CD4-positive, CD25-positive, alpha-beta regulatory T cell (primary cell): ENCODE results near the gene LINC01488. TPM values are rescaled to one million over a fixed set of nuclear protein-coding genes. Genes with fewer than 3 reads are reported as not detected.

ENCODE experiments used
- ATAC-seq, 2 donors: fragments of 150-1000 bp; cut with Tn5 transposase; one replicate each; pipeline ENCODE4 v1.10.0; 2021; ENCODE audit warnings: low read depth in 2 of 2, moderate number of reproducible peaks in 2 of 2, moderate library complexity in 1 of 2
- DNase-seq, 3 donors: peaks; one replicate each; pipeline versions ENCODE4 v3.0.0 to v3.0.0-alpha.2; 2012 to 2022; ENCODE audit warnings: mixed read lengths in 1 of 3
- H3K27ac ChIP-seq: one replicate; pipeline ENCODE4 v1.7.0; 2013; ENCODE audit warnings: mild to moderate bottlenecking, low read length; ENCODE audit not compliant: insufficient read depth, poor library complexity, severe bottlenecking
- H3K27me3 ChIP-seq: one replicate; pipeline ENCODE4 v1.7.0; 2013; ENCODE audit warnings: low read length; ENCODE audit not compliant: control insufficient read depth, insufficient read depth
- H3K36me3 ChIP-seq: one replicate; pipeline ENCODE4 v1.7.0; 2013; ENCODE audit warnings: mild to moderate bottlenecking, low read length, moderate library complexity; ENCODE audit not compliant: control insufficient read depth, insufficient read depth
- H3K4me1 ChIP-seq: 2 replicates; pipeline ENCODE4 v1.7.0; 2013; ENCODE audit warnings: mild to moderate bottlenecking, low read length; ENCODE audit not compliant: insufficient read depth, control insufficient read depth, poor library complexity, severe bottlenecking
- H3K4me3 ChIP-seq: one replicate; pipeline ENCODE4 v1.7.0; 2013; ENCODE audit warnings: low read depth, mild to moderate bottlenecking, low read length, moderate library complexity
- H3K9me3 ChIP-seq, 2 experiments: 1 replicate in 1 of 2; 2 replicates in 1 of 2; pipeline ENCODE4 v1.7.0; 2013; ENCODE audit warnings: low read length in 2 of 2, mild to moderate bottlenecking in 1 of 2, moderate library complexity in 1 of 2; ENCODE audit not compliant: control insufficient read depth in 2 of 2
- H3K27ac Mint-ChIP-seq, 3 donors: one replicate each; pipeline ENCODE4 v1.8.0; 2020 to 2022; ENCODE audit warnings: mild to moderate bottlenecking in 3 of 3, mixed read lengths in 3 of 3, moderate library complexity in 2 of 3
- H3K27me3 Mint-ChIP-seq: one replicate; pipeline ENCODE4 v1.8.0; 2022; ENCODE audit warnings: mild to moderate bottlenecking, mixed read lengths
- H3K36me3 Mint-ChIP-seq: one replicate; pipeline ENCODE4 v1.8.0; 2020; ENCODE audit warnings: mixed read lengths
- H3K4me1 Mint-ChIP-seq, 4 donors: one replicate each; pipeline ENCODE4 v1.8.0; 2020 to 2022; ENCODE audit warnings: mixed read lengths in 4 of 4, mild to moderate bottlenecking in 1 of 4
- H3K4me3 Mint-ChIP-seq, 4 donors: one replicate each; pipeline ENCODE4 v1.8.0; 2020 to 2022; ENCODE audit warnings: mild to moderate bottlenecking in 4 of 4, mixed read lengths in 4 of 4, moderate library complexity in 3 of 4
- H3K9me3 Mint-ChIP-seq, 7 donors: one replicate each; pipeline ENCODE4 v1.8.0; 2020 to 2022; ENCODE audit warnings: mixed read lengths in 7 of 7, mild to moderate bottlenecking in 3 of 7, moderate library complexity in 2 of 7
- polyA plus RNA-seq, 4 donors: library from polyadenylated mRNA; unstranded; fragments of 300-500 nt; fragmentation: Illumina TruSeq; gene quantifications; one replicate each; pipeline ENCODE4 v1.2.3, GENCODE V29; 2021
- total RNA-seq: library from RNA; stranded (reverse); gene quantifications from one replicate; pipeline ENCODE4 v1.2.3, GENCODE V29; 2022

The LINC01488 gene
- total and polyA plus RNA-seq, 5 donors from 2014 or later: not detected

- no peak overlapping the region for H3K4me3 Mint-ChIP-seq
- ATAC-seq (no peak), DNase-seq (no peak)
- Histone ChIP-seq H3K4me3 (no peak overlapping the region), H3K4me1 (no peaks in the 10 kb centered on the region), H3K9me3 (no peaks in the 10 kb centered on the region), H3K27ac (no peak overlapping the region), H3K27me3 (no peaks in the 10 kb centered on the region), H3K36me3 (no peaks in the 10 kb centered on the region)
- no peaks in the 10 kb centered on the region for H3K4me1 Mint-ChIP-seq
- H3K27ac Mint-ChIP-seq: no peak overlapping the region
- H3K27me3 Mint-ChIP-seq: peaks cover 7% of the 10 kb centered on the region
- H3K36me3 Mint-ChIP-seq: no peaks in the 10 kb centered on the region
- H3K9me3 Mint-ChIP-seq: no peaks in the 10 kb centered on the region
Measured at GRCh38 chr11:69468911-69469885, 12.3 kb upstream of the LINC01488 start.

- H3K36me3 Mint-ChIP-seq: no peaks in the 10 kb centered on the region
- ATAC-seq: no peak
- H3K27me3 ChIP-seq: no peaks in the 10 kb centered on the region
- no peak overlapping the region for H3K27ac Mint-ChIP-seq
- no peaks in the 10 kb centered on the region for H3K4me1 Mint-ChIP-seq
- H3K36me3 ChIP-seq: no peaks in the 10 kb centered on the region
- H3K4me3 ChIP-seq: no peak overlapping the region
- no peaks in the 10 kb centered on the region for H3K4me1 ChIP-seq
- peaks cover 0 to 4% (median 0%) of the 10 kb centered on the region in 7 donors for H3K9me3 Mint-ChIP-seq
- H3K9me3 ChIP-seq: no peaks in the 10 kb centered on the region
- no peak for DNase-seq
- H3K27ac ChIP-seq: no peak overlapping the region
- no peaks in the 10 kb centered on the region for H3K27me3 Mint-ChIP-seq
- no peak overlapping the region for H3K4me3 Mint-ChIP-seq
Measured at GRCh38 chr11:69470301-69470700, 11.2 kb upstream of the LINC01488 start.

GRCh38 chr11:69470793-69471728 lies 10.4 kb upstream of the LINC01488 start:
- H3K27ac ChIP-seq: no peak overlapping the region
- H3K9me3 ChIP-seq: no peaks in the 10 kb centered on the region
- no peak for DNase-seq
- Mint-ChIP-seq H3K9me3 (peaks cover 0 to 4% (median 0%) of the 10 kb centered on the region in 7 donors), H3K4me1 (no peaks in the 10 kb centered on the region), H3K36me3 (no peaks in the 10 kb centered on the region), H3K4me3 (no peak overlapping the region), H3K27me3 (no peaks in the 10 kb centered on the region), H3K27ac (no peak overlapping the region)
- no peaks in the 10 kb centered on the region for H3K4me1 ChIP-seq
- ATAC-seq: no peak
- no peaks in the 10 kb centered on the region for H3K27me3 ChIP-seq
- no peaks in the 10 kb centered on the region for H3K36me3 ChIP-seq
- H3K4me3 ChIP-seq: no peak overlapping the region

GRCh38 chr11:69471729-69472540 lies 9.5 kb upstream of the LINC01488 start:
- ATAC-seq (no peak), DNase-seq (no peak)
- no peaks in the 10 kb centered on the region for H3K4me1 Mint-ChIP-seq
- Histone ChIP-seq H3K9me3 (no peaks in the 10 kb centered on the region), H3K4me3 (no peak overlapping the region), H3K36me3 (no peaks in the 10 kb centered on the region), H3K27me3 (no peaks in the 10 kb centered on the region), H3K27ac (no peak overlapping the region), H3K4me1 (no peaks in the 10 kb centered on the region)
- no peaks in the 10 kb centered on the region for H3K27me3 Mint-ChIP-seq
- H3K4me3 Mint-ChIP-seq: no peak overlapping the region
- H3K27ac Mint-ChIP-seq: no peak overlapping the region
- H3K9me3 Mint-ChIP-seq: peaks cover 0 to 4% (median 0%) of the 10 kb centered on the region in 7 donors
- no peaks in the 10 kb centered on the region for H3K36me3 Mint-ChIP-seq

- Histone ChIP-seq H3K36me3 (no peaks in the 10 kb centered on the region), H3K4me1 (no peaks in the 10 kb centered on the region), H3K27me3 (no peaks in the 10 kb centered on the region), H3K4me3 (no peak overlapping the region), H3K9me3 (no peaks in the 10 kb centered on the region), H3K27ac (no peak overlapping the region)
- Mint-ChIP-seq H3K27ac (no peak overlapping the region), H3K4me1 (no peaks in the 10 kb centered on the region), H3K9me3 (peaks cover 0 to 4% (median 0%) of the 10 kb centered on the region in 7 donors), H3K36me3 (no peaks in the 10 kb centered on the region), H3K27me3 (no peaks in the 10 kb centered on the region), H3K4me3 (no peak overlapping the region)
- ATAC-seq (no peak), DNase-seq (no peak)
Measured at GRCh38 chr11:69472541-69473275, 8.8 kb upstream of the LINC01488 start.

- Histone ChIP-seq H3K27me3 (no peaks in the 10 kb centered on the region), H3K36me3 (no peaks in the 10 kb centered on the region), H3K4me1 (no peaks in the 10 kb centered on the region), H3K4me3 (no peak overlapping the region), H3K9me3 (no peaks in the 10 kb centered on the region), H3K27ac (no peak overlapping the region)
- DNase-seq: no peak
- Mint-ChIP-seq H3K4me1 (no peaks in the 10 kb centered on the region), H3K9me3 (peaks cover 0 to 4% (median 0%) of the 10 kb centered on the region in 7 donors), H3K36me3 (no peaks in the 10 kb centered on the region), H3K27me3 (no peaks in the 10 kb centered on the region), H3K27ac (no peak overlapping the region), H3K4me3 (no peak overlapping the region)
- no peak for ATAC-seq
Measured at GRCh38 chr11:69473276-69473845, 8.1 kb upstream of the LINC01488 start.
